SK-N-SH (cell line): Measurements from ENCODE around the gene MPC1. TPM values are rescaled to one million over a fixed set of nuclear protein-coding genes. Genes with fewer than 3 reads are reported as not detected.

Experiments used
- CTCF ChIA-PET: fragments of 300-600, 350-600 bp; formaldehyde crosslinking; extraction: SDS; loops from one replicate; lab custom pipeline; 2021; lab: Yijun Ruan, JAX
- POLR2A ChIA-PET: fragments of 350-600 bp; sonication (Branson Sonifier 250); formaldehyde crosslinking; extraction: SDS; loops from one replicate; lab custom pipeline; 2020; ENCODE audit warnings: antibody characterized with exemption, inconsistent platforms; lab: Yijun Ruan, JAX
- DNase-seq: peaks from one replicate; pipeline ENCODE4 v3.0.0; 2012
- H2AFZ ChIP-seq: fragments of 200-600 bp; sonication (generic); 2 replicates; pipeline ENCODE4 v1.8.1; 2016; ENCODE audit warnings: antibody characterized with exemption, mild to moderate bottlenecking, low read depth
- H3F3A ChIP-seq: fragments of 200-600 bp; sonication (generic); replicated peaks from 2 replicates; pipeline ENCODE3; 2016; ENCODE audit warnings: antibody characterized with exemption, mild to moderate bottlenecking; ENCODE audit not compliant: insufficient read depth
- H3K27ac ChIP-seq, 2 experiments: fragments of 200-500 bp in 1 of 2; fragments of 200-600 bp in 1 of 2; sonication (Bioruptor generic) in 1 of 2; sonication (generic), shearing (Covaris generic) in 1 of 2; 2 replicates each; pipeline versions ENCODE4 v1.5.1 to v1.6.1; 2014 to 2016; ENCODE audit warnings: low read depth in 2 of 2, inconsistent platforms in 1 of 2, low read length in 1 of 2, mild to moderate bottlenecking in 1 of 2, mixed read lengths in 1 of 2
- H3K27me3 ChIP-seq: fragments of 200-600 bp; sonication (generic), shearing (Covaris generic); 2 replicates; pipeline ENCODE4 v1.6.1; 2016; ENCODE audit warnings: mixed run types; ENCODE audit not compliant: insufficient read depth
- H3K36me3 ChIP-seq, 2 experiments: fragments of 200-500 bp in 1 of 2; fragments of 200-600 bp in 1 of 2; sonication (Bioruptor generic) in 1 of 2; sonication (generic) in 1 of 2; replicated peaks in 1 of 2; 2 replicates each; pipeline versions ENCODE3 to v1.5.1; 2014 to 2016; ENCODE audit warnings: low read length in 1 of 2, mild to moderate bottlenecking in 1 of 2; ENCODE audit not compliant: insufficient read depth in 2 of 2, control insufficient read depth in 1 of 2
- H3K4me1 ChIP-seq, 2 experiments: fragments of 200-500 bp in 1 of 2; fragments of 200-600 bp in 1 of 2; sonication (Bioruptor generic) in 1 of 2; sonication (generic), shearing (Covaris generic) in 1 of 2; 2 replicates each; pipeline versions ENCODE4 v1.5.1 to v1.6.1; 2014 to 2016; ENCODE audit warnings: low read depth in 1 of 2, low read length in 1 of 2, mixed run types in 1 of 2; ENCODE audit not compliant: insufficient read depth in 2 of 2, control insufficient read depth in 1 of 2
- H3K4me2 ChIP-seq: fragments of 200-600 bp; sonication (generic), shearing (Covaris generic); 2 replicates; pipeline ENCODE4 v1.6.1; 2017; ENCODE audit warnings: mixed run types
- H3K4me3 ChIP-seq, 2 experiments: fragments of 200-500 bp in 1 of 2; fragments of 200-600 bp in 1 of 2; sonication (Bioruptor generic) in 1 of 2; sonication (generic), shearing (Covaris generic) in 1 of 2; 2 replicates each; pipeline versions ENCODE4 v1.5.1 to v1.8.1; 2014 to 2016; ENCODE audit warnings: low read depth in 2 of 2, inconsistent platforms in 1 of 2, low read length in 1 of 2, mild to moderate bottlenecking in 1 of 2, mixed read lengths in 1 of 2, moderate library complexity in 1 of 2
- H3K79me2 ChIP-seq: fragments of 200-600 bp; sonication (generic); 2 replicates; pipeline ENCODE4 v1.8.1; 2017; ENCODE audit warnings: mild to moderate bottlenecking; ENCODE audit not compliant: insufficient read depth
- H3K9ac ChIP-seq: fragments of 200-600 bp; sonication (generic); 2 replicates; pipeline ENCODE4 v1.6.1; 2017; ENCODE audit warnings: mixed run types
- H3K9me2 ChIP-seq: fragments of 200-600 bp; sonication (generic); 2 replicates; pipeline ENCODE4 v1.6.1; 2017; ENCODE audit warnings: mixed run types
- H3K9me3 ChIP-seq: fragments of 200-600 bp; sonication (generic); 2 replicates; pipeline ENCODE4 v1.6.1; 2017; ENCODE audit warnings: mixed run types, mild to moderate bottlenecking, moderate library complexity
- H4K20me1 ChIP-seq: fragments of 200-600 bp; sonication (generic); 2 replicates; pipeline ENCODE4 v1.6.1; 2017; ENCODE audit warnings: mild to moderate bottlenecking, mixed run types; ENCODE audit not compliant: insufficient read depth
- CHD2 ChIP-seq: fragments of 150-350 bp; IDR thresholded peaks from 2 replicates; pipeline ENCODE4 v1.6.1; 2018; ENCODE audit warnings: low read length; ENCODE audit not compliant: partially characterized antibody
- EP300 ChIP-seq, 2 experiments: IDR thresholded peaks; 2 replicates each; pipeline versions ENCODE4 v1.4.0 to v1.6.1; 2012; ENCODE audit warnings: borderline replicate concordance in 1 of 2, low read depth in 1 of 2, low read length in 1 of 2
- FOSL2 ChIP-seq: IDR thresholded peaks from 2 replicates; pipeline ENCODE4 v1.4.0; 2012; ENCODE audit warnings: low read depth, mild to moderate bottlenecking, moderate library complexity, borderline replicate concordance
- GABPA ChIP-seq: IDR thresholded peaks from 2 replicates; pipeline ENCODE4 v1.4.0; 2012; ENCODE audit warnings: low read depth, mild to moderate bottlenecking
- NFIC ChIP-seq: IDR thresholded peaks from 2 replicates; pipeline ENCODE4 v1.4.0; 2012; ENCODE audit warnings: borderline replicate concordance
- SIN3A ChIP-seq: IDR thresholded peaks from 2 replicates; pipeline ENCODE4 v1.6.1; 2012; ENCODE audit warnings: low read depth, mild to moderate bottlenecking, low read length, moderate library complexity, borderline replicate concordance
- WGBS: methylation state at CpG from one replicate; pipeline ENCODE4 v1.1.6; 2017; ENCODE audit warnings: low lambda C conversion rate; 5-methylcytosine and 5-hydroxymethylcytosine counted together
- polyA plus RNA-seq, 3 experiments: library from polyadenylated mRNA; depleted of rRNA; stranded (reverse); fragments of >200 nt; gene quantifications; 2 replicates each; pipeline ENCODE4 v1.2.3, GENCODE V29; 2012
- TF ChIP-seq, protein P1 (sequence below): IDR thresholded peaks from 2 replicates; pipeline ENCODE4; 2012
- TF ChIP-seq, protein P2 (sequence below): fragments of 150-350 bp; IDR thresholded peaks from 2 replicates; pipeline ENCODE4 v1.6.1; 2017; ENCODE audit warnings: antibody characterized with exemption, low read length, low read depth, borderline replicate concordance
- TF ChIP-seq, protein P3 (sequence below): IDR thresholded peaks from 2 replicates; pipeline ENCODE4 v1.4.0; 2012; ENCODE audit warnings: low read depth, borderline replicate concordance

Gene MPC1
- polyA plus RNA-seq, 1 of the 3 experiments (the other 2 are of a cell fraction): 13.6 TPM

DNA sequence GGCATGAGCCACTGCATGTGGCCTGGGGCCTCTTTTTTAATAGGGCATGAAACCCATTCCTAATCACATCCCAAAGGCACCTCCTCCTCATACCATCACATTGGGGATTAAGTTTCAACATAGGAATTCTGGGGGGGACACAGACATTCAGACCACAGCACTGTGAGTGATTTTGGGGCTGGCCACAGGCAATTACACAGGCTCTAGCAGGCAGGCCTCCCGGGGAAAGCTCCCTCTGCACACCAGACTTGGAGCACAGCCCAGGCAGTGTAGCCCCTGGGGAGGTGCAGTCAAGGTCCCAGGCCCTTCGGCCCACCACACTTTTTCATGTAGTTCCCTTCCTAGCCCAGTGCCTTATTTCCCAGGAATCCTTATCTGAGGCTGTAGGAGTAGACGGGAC lies 45.9 kb downstream of the MPC1 start (continued):
- TF ChIP-seq, protein P1, sequence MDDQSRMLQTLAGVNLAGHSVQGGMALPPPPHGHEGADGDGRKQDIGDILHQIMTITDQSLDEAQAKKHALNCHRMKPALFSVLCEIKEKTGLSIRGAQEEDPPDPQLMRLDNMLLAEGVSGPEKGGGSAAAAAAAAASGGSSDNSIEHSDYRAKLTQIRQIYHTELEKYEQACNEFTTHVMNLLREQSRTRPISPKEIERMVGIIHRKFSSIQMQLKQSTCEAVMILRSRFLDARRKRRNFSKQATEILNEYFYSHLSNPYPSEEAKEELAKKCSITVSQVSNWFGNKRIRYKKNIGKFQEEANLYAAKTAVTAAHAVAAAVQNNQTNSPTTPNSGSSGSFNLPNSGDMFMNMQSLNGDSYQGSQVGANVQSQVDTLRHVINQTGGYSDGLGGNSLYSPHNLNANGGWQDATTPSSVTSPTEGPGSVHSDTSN: no peak
- TF ChIP-seq, all 33 proteins: peak for 0

DNA sequence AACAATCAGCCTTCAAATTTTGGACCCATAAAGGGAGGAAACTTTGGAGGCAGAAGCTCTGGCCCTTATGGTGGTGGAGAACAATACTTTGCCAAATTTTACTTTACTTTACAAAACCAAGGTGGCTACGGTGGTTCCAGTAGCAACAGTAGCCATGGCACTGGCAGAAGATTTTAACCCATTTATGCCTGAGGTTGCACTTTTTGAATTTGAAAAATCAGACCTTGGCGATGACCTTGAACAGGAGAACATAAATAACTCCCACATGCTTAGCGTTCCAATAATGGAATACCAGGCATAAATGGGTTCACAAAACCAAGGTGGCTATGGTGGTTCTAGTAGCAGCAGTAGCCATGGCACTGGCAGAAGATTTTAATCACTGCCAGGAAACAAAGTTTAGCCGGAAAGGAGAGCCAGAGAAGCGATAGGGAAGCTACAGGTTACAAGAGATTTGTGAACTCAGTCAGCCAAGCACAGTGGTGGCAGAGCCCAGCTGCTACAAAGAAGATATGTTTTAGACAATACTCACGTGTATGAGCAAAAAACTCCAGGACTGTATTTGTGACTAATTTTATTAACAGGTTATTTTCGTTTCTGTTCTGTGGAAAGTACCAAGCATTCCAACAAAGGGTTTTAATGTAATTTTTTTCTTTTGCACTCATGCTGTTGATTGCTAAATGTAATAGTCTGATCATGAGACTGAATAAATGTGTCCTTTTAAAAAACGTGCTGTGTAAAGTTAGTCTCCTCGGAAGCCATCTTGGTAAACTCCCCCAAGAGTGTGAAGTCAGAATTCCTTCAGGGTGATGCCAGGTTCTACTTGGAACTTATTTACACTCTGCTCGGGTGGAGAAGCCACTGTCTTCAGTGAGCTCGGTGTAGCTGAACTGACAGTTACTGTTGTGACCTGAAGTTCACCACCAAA lies 47.1 kb downstream of the MPC1 start:
- no peak for TF ChIP-seq FOSL2
- no peak for TF ChIP-seq EP300 (IDR thresholded peaks at IDR 0.05; ENCODE audit: borderline replicate concordance in 1 of 2, low read depth in 1 of 2, low read length in 1 of 2)
- no peak for TF ChIP-seq GABPA
- TF ChIP-seq SIN3A: no peak
- TF ChIP-seq, protein P2, sequence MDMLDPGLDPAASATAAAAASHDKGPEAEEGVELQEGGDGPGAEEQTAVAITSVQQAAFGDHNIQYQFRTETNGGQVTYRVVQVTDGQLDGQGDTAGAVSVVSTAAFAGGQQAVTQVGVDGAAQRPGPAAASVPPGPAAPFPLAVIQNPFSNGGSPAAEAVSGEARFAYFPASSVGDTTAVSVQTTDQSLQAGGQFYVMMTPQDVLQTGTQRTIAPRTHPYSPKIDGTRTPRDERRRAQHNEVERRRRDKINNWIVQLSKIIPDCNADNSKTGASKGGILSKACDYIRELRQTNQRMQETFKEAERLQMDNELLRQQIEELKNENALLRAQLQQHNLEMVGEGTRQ: no peak
- TF ChIP-seq CHD2: no peak
- no peak for TF ChIP-seq NFIC
- TF ChIP-seq, protein P3, sequence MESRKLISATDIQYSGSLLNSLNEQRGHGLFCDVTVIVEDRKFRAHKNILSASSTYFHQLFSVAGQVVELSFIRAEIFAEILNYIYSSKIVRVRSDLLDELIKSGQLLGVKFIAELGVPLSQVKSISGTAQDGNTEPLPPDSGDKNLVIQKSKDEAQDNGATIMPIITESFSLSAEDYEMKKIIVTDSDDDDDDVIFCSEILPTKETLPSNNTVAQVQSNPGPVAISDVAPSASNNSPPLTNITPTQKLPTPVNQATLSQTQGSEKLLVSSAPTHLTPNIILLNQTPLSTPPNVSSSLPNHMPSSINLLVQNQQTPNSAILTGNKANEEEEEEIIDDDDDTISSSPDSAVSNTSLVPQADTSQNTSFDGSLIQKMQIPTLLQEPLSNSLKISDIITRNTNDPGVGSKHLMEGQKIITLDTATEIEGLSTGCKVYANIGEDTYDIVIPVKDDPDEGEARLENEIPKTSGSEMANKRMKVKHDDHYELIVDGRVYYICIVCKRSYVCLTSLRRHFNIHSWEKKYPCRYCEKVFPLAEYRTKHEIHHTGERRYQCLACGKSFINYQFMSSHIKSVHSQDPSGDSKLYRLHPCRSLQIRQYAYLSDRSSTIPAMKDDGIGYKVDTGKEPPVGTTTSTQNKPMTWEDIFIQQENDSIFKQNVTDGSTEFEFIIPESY: no peak
- WGBS: 84% methylated on average over 11 of the region's 11 CpGs
- no peaks in the 10 kb centered on the region for H3K9me2 ChIP-seq
- H3K4me1 ChIP-seq: peaks cover 0 to 12% of the 10 kb centered on the region in 2 experiments; a peak in 2 of 4 replicates
- H3K79me2 ChIP-seq: peaks cover 99% of the 10 kb centered on the region
- no peak overlapping the region for H3K27ac ChIP-seq
- H3K36me3 ChIP-seq: peaks cover 3 to 24% of the 10 kb centered on the region in 2 experiments
- no peak overlapping the region for H3K4me3 ChIP-seq
- no peak overlapping the region for H2AFZ ChIP-seq
- no peaks in the 10 kb centered on the region for H3K27me3 ChIP-seq
- POLR2A ChIA-PET: no interaction called here
- no peak overlapping the region for H3K4me2 ChIP-seq
- H4K20me1 ChIP-seq: peaks cover 81% of the 10 kb centered on the region
- H3K9me3 ChIP-seq: no peaks in the 10 kb centered on the region
- CTCF ChIA-PET: interaction anchor here (0.9 to 1.2 kb wide), 2 partner anchors 21 to 60 kb away, joined by 3 to 4 read pairs; no protein-coding TSS in a partner anchor
- H3K9ac ChIP-seq: no peak overlapping the region
- no peak for DNase-seq
- H3F3A ChIP-seq: no peaks in the 10 kb centered on the region
